VCaP (cell line): ENCODE results near the gene TRAM2.

ENCODE experiments used
- H3K27ac ChIP-seq: fragments of 450-650 bp; 2 replicates; pipeline ENCODE4 v1.5.1; 2017
- CTCF ChIP-seq: fragments of 450-650 bp; conservative IDR thresholded peaks from 2 replicates; pipeline ENCODE4 v1.5.1; 2017; ENCODE audit warnings: mild to moderate bottlenecking, moderate library complexity

TRAM2 gene

DNA sequence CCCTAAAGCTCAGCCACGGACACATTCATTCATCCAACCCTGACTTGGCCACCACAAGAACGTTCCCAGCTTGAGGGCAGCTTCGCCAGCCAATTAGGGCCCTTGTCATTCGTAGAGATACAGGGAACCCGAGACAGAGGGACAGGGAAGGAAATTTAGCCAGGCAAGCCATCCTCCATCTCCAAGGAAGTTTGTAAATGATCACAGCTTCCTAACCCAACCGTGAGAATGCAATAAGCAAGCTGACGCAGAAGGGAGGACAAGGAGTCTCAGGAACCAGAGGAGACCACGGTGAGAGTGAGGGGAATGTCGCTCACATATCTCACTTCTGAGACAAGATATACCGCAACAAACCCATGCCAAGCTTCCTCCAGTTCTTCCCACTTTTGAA is 1.4 kb downstream of the TRAM2 start:
- no peak for TF ChIP-seq CTCF
- H3K27ac ChIP-seq, result no peak overlapping the region

DNA sequence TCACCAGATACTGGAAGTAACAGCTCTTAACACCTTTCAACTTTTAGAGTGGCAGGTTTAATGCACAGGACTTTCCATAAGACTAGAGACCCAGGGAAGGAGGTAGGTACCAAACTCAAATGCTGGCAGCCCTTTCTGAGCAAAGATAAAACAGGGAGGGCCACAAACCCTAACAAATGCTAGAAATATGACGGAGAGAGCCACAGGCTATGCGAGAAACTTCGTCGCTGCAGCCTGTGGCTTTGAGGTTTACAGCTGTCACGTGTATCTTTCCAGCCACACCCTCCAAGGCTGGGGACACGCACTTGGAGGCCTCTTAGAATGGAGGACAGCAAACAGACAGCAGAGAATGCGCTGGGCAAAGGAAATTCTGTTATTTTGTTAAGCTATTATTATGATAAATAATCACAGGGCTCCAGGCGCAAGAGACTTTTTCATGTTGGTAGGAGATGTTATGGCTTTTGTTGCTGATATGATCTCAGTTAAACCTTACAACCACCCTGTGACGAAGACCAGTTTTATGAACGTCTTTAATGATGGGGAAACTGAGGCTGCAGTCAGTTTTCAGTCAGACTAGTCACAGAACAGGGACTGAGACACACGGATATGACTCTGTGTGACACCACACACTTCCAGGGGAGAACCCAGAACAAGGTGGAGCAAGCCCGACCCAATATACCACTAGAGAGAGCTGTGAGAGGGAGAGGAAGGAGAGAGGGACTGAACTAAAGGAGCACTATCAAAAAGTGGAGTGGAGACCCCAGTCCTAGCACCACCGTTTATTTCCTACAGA is 2.0 kb downstream of the TRAM2 start:
- no peak overlapping the region for H3K27ac ChIP-seq
- no peak for TF ChIP-seq CTCF

DNA sequence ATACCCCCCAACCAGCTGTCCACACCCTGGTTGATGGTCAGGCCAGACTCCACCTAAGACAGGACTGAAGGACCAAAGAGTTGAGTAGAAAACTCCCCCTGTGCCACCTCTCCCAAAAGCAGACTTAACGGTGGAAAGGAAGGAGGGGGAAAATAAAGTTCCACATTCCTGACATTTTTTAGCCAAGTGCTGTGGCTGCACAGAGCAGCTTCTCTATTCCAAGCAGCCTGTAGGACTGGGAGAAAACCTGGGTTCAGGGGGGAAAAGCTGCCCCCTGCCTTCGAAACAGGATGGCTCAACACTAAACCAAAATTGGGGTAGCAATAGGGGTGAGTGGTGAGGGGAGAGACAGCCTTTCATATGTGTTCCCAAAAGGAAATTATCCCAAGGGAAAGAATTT is 3.6 kb downstream of the TRAM2 start:
- no peak for TF ChIP-seq CTCF
- no peak overlapping the region for H3K27ac ChIP-seq

DNA sequence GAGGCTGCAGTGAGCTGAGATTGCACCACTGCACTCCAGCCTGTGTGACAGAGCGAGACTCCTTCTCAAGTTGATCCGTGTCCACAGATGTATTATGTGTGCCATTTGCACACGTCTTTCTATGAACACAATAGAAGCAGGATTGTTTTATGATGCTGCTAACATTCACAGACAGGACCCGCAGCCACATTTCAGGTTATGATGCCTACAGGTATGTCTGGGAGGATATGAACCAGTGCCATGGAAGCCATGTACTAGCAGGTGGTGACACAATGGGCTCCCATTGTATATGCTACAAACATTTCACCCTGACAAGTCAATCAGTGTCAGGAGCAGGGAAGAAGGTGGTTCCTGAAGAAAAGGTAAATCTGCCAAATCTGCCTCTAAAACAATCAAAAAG is 4.3 kb downstream of the TRAM2 start:
- H3K27ac ChIP-seq, result no peak overlapping the region

DNA sequence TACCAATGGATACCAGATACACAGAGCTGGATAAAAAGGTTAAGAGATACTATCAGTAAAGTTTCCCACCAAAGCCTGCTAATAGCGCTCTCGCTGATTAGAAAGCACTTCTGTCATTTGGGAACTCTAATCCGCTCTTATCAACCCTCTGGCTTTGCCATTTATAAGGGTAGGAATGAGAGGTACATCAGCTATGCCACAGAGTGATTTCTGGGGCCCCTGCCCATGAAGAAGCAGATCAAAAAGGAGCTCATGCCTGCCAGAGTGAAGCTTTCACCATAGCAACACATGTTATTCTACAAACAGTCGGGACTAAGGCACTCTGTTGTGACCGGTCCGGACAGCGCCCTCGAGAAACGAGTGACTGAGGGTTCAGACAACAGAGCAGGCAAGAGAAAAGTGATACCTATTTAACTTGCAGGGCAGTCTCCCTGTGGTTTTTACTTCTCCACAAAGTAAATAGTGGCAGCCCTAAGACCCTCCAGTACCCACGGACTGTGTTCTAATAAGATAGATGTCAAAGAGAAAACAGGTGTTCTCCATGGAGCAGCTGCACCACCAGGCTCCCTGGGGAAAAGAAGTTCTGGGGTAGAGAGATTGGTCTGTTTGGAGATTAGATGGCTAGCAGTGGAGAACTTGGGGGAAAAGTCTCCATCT is 5.6 kb downstream of the TRAM2 start:
- H3K27ac ChIP-seq, result no peak overlapping the region
- TF ChIP-seq CTCF, result no peak

More for the DNA sequence above, 4.3 kb downstream of the TRAM2 start:
- no peak for TF ChIP-seq CTCF

GRCh38 chr6:52570291-52570700 is 6.6 kb downstream of the TRAM2 start:
- TF ChIP-seq CTCF, result no peak
- H3K27ac ChIP-seq, result no peak overlapping the region; the same call in 1 of the 2 replicates

DNA sequence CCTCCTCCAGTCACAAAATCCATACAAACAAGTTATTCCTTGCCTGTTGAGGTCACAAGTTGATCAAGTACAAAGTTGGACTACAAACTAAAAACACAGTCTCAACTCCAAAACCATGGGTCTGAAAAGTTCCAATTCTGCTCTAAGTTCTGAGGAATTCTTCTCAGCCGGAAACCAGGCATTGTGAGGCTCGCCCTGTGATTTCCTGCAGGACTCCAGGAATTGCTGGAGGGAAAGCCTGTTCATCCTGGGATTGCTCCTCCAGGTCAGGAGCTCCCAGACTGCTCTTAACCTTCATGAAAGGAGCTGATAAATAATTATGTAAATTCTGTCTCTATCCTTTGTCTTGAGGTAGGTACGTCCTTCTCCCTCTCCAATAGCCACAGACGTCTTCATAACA is 8.5 kb downstream of the TRAM2 start:
- no peak overlapping the region for H3K27ac ChIP-seq
- TF ChIP-seq CTCF, result no peak
